HL-60 (cell line): ENCODE measurements around the gene KIAA0930.

ENCODE experiments used
- GABPA ChIP-seq: IDR thresholded peaks from 2 replicates; pipeline ENCODE4 v1.6.1; 2012; ENCODE audit warnings: low read depth
- TF ChIP-seq, protein P1 (sequence below): IDR thresholded peaks from one replicate; pipeline ENCODE4 v1.5.1; 2011; ENCODE audit warnings: low read length, control low read depth, inconsistent platforms; ENCODE audit not compliant: insufficient read depth

DNA sequence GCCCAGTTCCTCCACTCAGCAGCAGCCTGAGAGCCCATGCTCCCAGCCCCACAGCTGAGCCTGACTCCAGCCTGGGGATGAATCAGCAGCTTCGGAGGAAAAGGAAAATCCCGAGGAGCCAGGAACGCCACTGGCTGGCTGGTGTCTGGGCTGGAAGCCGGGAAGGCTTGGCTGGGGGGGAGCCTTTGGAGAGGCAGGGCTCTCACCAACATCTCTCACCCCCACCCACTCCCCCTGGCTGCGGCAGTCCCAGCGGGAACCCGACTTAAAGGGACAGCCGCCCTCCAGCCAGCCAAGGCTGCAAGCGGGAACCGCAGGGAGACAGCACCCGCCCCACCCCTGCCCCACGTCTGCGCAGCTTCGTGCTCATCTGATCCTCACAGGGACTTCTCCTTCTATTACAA is 28.4 kb downstream of the KIAA0930 start:
- TF ChIP-seq, protein P1, sequence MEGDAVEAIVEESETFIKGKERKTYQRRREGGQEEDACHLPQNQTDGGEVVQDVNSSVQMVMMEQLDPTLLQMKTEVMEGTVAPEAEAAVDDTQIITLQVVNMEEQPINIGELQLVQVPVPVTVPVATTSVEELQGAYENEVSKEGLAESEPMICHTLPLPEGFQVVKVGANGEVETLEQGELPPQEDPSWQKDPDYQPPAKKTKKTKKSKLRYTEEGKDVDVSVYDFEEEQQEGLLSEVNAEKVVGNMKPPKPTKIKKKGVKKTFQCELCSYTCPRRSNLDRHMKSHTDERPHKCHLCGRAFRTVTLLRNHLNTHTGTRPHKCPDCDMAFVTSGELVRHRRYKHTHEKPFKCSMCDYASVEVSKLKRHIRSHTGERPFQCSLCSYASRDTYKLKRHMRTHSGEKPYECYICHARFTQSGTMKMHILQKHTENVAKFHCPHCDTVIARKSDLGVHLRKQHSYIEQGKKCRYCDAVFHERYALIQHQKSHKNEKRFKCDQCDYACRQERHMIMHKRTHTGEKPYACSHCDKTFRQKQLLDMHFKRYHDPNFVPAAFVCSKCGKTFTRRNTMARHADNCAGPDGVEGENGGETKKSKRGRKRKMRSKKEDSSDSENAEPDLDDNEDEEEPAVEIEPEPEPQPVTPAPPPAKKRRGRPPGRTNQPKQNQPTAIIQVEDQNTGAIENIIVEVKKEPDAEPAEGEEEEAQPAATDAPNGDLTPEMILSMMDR = no peak
- TF ChIP-seq GABPA = no peak
